BLaER1 treated with 17β-estradiol and CSF1 and Interleukin-3, amounts not matched to agents 10 nM and 100 nM (cell line): ENCODE measurements around the gene CBLN1.

Experiments
- H3K27ac ChIP-seq, 11 experiments: shearing (Covaris generic); formaldehyde crosslinking; 2 replicates each; pipeline ENCODE4 v1.8.1; 2022
- H3K27me3 ChIP-seq, 11 experiments: shearing (Covaris generic); formaldehyde crosslinking; 2 replicates each; pipeline ENCODE4 v1.8.1; 2022
- H3K36me3 ChIP-seq, 11 experiments: shearing (Covaris generic); formaldehyde crosslinking; 2 replicates each; pipeline ENCODE4 v1.8.1; 2022
- H3K4me1 ChIP-seq, 10 experiments: shearing (Covaris generic); formaldehyde crosslinking; 2 replicates each; pipeline ENCODE4 v1.8.1; 2022
- H3K4me2 ChIP-seq, 11 experiments: shearing (Covaris generic); formaldehyde crosslinking; 2 replicates each; pipeline ENCODE4 v1.8.1; 2022
- H3K4me3 ChIP-seq, 10 experiments: shearing (Covaris generic); formaldehyde crosslinking; 2 replicates each; pipeline ENCODE4 v1.8.1; 2022
- H3K9ac ChIP-seq, 11 experiments: shearing (Covaris generic); formaldehyde crosslinking; 2 replicates each; pipeline ENCODE4 v1.8.1; 2022
- H3K9me3 ChIP-seq, 11 experiments: shearing (Covaris generic); formaldehyde crosslinking; replicated peaks in 1 of 11; 2 replicates each; pipeline ENCODE4 v1.8.1; 2022
- H4K20me1 ChIP-seq, 11 experiments: shearing (Covaris generic); formaldehyde crosslinking; 2 replicates each; pipeline ENCODE4 v1.8.1; 2022
- Cebpa-rat ChIP-seq, 11 experiments: shearing (Covaris generic); IDR thresholded peaks; 2 replicates each; pipeline ENCODE4 v1.8.1; 2022

Gene CBLN1

DNA sequence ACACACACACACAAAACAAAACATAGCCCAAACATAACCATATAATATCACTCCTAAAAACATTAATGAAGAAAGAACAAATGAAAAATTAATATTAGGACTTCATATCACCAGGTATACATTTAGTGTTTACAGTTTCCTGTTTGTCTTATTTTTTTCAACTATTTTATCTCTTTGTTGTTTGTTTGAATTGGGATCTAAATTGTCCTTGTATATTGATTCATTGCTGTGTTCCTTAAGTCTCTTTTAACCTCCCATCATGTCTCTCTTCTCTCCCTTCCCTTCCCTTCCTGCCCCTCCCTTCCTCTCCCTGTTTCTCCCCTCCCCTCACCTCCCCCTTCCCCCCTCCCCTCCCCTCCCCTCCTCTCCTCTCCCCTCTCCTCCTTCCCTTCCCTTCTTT lies 23.8 kb upstream of the CBLN1 start:
- H3K4me3 ChIP-seq, result no peak overlapping the region
- H3K9me3 ChIP-seq, result no peaks in the 10 kb centered on the region
- H3K27ac ChIP-seq, result no peak overlapping the region
- TF ChIP-seq Cebpa-rat (IDR thresholded peaks at IDR 0.05), result no peak
- H3K9ac ChIP-seq, result no peak overlapping the region
- H3K4me1 ChIP-seq, result peaks cover 10 to 21% (median 18%) of the 10 kb centered on the region in 10 experiments
- H3K4me2 ChIP-seq, result no peak overlapping the region
- no peaks in the 10 kb centered on the region for H3K36me3 ChIP-seq
- H4K20me1 ChIP-seq, result no peaks in the 10 kb centered on the region
- H3K27me3 ChIP-seq, result no peaks in the 10 kb centered on the region

GRCh38 chr16:49292413-49292812 lies 10.8 kb upstream of the CBLN1 start:
- Histone ChIP-seq H3K4me3 (no peak overlapping the region), H3K4me2 (no peak overlapping the region), H3K9ac (no peak overlapping the region), H3K36me3 (no peaks in the 10 kb centered on the region), H3K27ac (no peak overlapping the region), H3K4me1 (no peaks in the 10 kb centered on the region), H4K20me1 (no peaks in the 10 kb centered on the region), H3K27me3 (no peaks in the 10 kb centered on the region), H3K9me3 (no peaks in the 10 kb centered on the region)
- TF ChIP-seq Cebpa-rat (IDR thresholded peaks at IDR 0.05), result no peak

- H3K4me3 ChIP-seq, result no peak overlapping the region
- H4K20me1 ChIP-seq, result no peaks in the 10 kb centered on the region
- no peak overlapping the region for H3K4me2 ChIP-seq
- no peak overlapping the region for H3K9ac ChIP-seq
- no peak for TF ChIP-seq Cebpa-rat (IDR thresholded peaks at IDR 0.05)
- peaks cover 0 to 12% (median 0%) of the 10 kb centered on the region in 11 experiments; a peak in 7 of 22 replicates for H3K27me3 ChIP-seq
- H3K4me1 ChIP-seq, result no peaks in the 10 kb centered on the region
- H3K27ac ChIP-seq, result no peak overlapping the region
- no peaks in the 10 kb centered on the region for H3K36me3 ChIP-seq
- H3K9me3 ChIP-seq, result peaks cover 7 to 13% (median 8%) of the 10 kb centered on the region in 11 experiments
Measured at GRCh38 chr16:49287572-49287971, 5.9 kb upstream of the CBLN1 start.

GRCh38 chr16:49284962-49285361 lies 3.3 kb upstream of the CBLN1 start:
- no peak for TF ChIP-seq Cebpa-rat (IDR thresholded peaks at IDR 0.05)
- Histone ChIP-seq H3K27me3 (peaks cover 0 to 21% (median 2%) of the 10 kb centered on the region in 11 experiments; a peak in 10 of 22 replicates), H3K9ac (no peak overlapping the region), H3K36me3 (no peaks in the 10 kb centered on the region), H3K9me3 (peaks cover 28 to 37% (median 33%) of the 10 kb centered on the region in 11 experiments), H4K20me1 (no peaks in the 10 kb centered on the region), H3K4me3 (no peak overlapping the region), H3K27ac (no peak overlapping the region), H3K4me2 (no peak overlapping the region), H3K4me1 (no peaks in the 10 kb centered on the region)

DNA sequence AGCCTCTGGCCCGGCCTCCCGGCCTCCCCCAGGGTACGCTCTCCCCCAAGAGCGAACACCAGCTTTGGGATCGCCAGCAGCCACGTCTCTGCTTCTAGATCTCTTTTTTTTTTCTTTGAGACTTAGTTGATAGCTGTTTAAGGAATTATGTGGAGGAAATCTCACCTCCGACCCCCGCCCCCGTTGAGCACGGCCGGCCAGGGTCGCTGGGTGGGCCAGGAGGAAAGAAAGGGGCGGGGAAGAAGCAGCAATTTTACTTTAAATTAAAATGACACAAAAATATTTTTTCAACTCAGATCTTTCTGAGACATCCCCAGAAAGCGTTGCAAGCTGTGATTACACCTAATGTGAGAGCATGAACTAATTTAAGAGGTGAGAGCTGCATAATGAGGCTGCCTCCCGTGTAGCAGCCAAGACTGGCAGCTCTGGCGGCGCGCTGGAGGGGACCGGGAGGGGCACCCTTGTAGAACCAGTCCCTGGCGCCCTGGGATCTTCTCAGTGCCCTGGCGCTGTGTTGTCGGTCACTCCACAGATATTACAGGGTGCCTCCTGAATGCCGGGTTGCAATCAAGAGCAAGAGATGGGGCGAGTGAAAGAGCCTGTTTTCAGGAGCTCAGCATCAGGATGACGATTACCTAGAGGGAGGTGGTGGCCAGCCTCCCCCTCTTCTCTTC lies 1.9 kb upstream of the CBLN1 start:
- H4K20me1 ChIP-seq, result no peaks in the 10 kb centered on the region
- peaks cover 0 to 34% (median 13%) of the 10 kb centered on the region in 11 experiments; a peak in 12 of 22 replicates for H3K27me3 ChIP-seq
- no peaks in the 10 kb centered on the region for H3K36me3 ChIP-seq
- no peaks in the 10 kb centered on the region for H3K4me1 ChIP-seq
- no peak overlapping the region for H3K27ac ChIP-seq
- no peak overlapping the region for H3K9ac ChIP-seq
- no peak overlapping the region for H3K4me3 ChIP-seq
- H3K9me3 ChIP-seq, result peaks cover 32 to 46% (median 38%) of the 10 kb centered on the region in 11 experiments
- no peak overlapping the region for H3K4me2 ChIP-seq
- no peak for TF ChIP-seq Cebpa-rat (IDR thresholded peaks at IDR 0.05)

DNA sequence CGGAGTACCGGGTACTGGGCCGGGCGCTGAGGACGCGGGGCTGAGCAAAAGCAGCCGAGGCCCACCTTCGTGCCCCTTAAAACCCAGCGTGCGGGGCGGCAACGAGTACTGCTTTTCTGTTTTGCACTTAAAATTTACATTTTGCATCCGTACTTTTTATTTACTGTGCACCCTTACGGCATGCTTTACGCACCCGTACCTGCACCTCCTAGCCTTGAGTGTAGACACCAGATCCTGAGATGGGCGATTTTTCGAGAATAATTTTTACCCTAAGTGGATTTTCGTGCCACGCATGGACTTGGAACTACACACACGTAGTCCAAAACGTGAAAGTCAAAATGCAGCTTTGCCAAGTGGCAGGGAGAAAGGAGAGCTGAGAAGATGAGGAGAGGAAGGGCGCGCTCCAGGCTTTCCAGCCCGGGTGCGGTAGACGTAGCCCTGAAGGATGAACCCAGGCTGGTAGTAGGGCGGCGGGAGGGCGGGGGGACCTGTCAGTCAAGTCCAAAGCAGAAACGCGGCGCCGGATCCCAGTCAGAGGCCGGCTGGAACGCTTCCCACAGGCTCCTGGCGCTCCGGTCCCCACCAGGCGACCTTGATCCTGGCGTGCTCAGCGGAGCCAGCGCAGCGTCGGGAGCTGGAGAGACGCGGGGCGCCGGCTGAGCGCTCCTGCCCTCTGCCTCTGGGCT lies 1.2 kb upstream of the CBLN1 start:
- Histone ChIP-seq H4K20me1 (no peaks in the 10 kb centered on the region), H3K9ac (no peak overlapping the region), H3K9me3 (peaks cover 32 to 51% (median 41%) of the 10 kb centered on the region in 11 experiments), H3K36me3 (no peaks in the 10 kb centered on the region), H3K27me3 (peaks cover 0 to 41% (median 20%) of the 10 kb centered on the region in 11 experiments; a peak in 15 of 22 replicates), H3K27ac (no peak overlapping the region), H3K4me1 (no peaks in the 10 kb centered on the region), H3K4me2 (no peak overlapping the region), H3K4me3 (no peak overlapping the region)
- TF ChIP-seq Cebpa-rat (IDR thresholded peaks at IDR 0.05), result no peak

DNA sequence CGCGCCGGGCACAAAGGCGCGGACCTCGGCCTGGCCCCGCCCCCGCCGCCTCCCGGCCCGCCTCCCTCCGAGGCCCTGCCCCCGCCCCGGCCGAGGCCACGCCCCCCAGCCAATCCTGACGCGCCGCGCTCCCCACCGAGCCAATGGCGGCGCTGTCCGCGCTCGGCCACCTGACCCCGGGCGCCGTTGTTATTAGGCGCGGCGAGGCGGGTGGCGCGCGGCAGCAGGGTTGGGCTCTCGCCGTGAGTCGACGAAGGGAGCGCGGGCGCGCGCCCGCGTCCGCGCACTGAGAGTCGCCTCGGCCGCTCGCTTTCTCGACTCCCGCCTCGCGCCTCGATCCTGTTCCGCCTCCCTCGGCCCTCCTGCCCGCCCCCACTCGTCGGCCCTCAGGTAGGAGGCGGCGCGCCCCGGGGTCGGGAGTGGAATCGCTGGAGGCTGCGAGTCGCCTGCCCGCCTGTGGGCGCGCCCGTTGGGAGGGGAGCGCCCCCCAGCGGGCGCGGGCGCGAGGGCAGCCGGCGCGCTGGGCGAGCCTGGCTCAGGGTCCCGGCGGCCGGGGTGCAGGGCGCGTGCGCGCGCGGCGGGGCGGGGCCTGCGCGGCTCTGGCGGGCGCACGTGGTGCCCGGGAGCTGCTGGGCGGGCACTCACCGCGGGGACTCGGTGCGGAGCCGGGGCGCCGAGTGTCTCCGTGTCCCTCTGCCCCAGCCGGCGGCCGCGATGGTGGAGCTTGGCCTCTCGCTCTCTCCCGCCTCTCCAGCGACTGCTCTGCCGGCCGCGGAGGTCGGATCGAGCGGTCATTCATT lies 405 bp upstream of the CBLN1 start:
- Histone ChIP-seq H3K4me2 (no peak overlapping the region), H3K4me3 (no peak overlapping the region), H3K9ac (no peak overlapping the region), H3K4me1 (no peaks in the 10 kb centered on the region), H4K20me1 (no peaks in the 10 kb centered on the region), H3K9me3 (peaks cover 32 to 56% (median 41%) of the 10 kb centered on the region in 11 experiments), H3K27ac (no peak overlapping the region), H3K27me3 (peaks cover 0 to 49% (median 28%) of the 10 kb centered on the region in 11 experiments; a peak in 15 of 22 replicates), H3K36me3 (no peaks in the 10 kb centered on the region)
- no peak for TF ChIP-seq Cebpa-rat (IDR thresholded peaks at IDR 0.05)

DNA sequence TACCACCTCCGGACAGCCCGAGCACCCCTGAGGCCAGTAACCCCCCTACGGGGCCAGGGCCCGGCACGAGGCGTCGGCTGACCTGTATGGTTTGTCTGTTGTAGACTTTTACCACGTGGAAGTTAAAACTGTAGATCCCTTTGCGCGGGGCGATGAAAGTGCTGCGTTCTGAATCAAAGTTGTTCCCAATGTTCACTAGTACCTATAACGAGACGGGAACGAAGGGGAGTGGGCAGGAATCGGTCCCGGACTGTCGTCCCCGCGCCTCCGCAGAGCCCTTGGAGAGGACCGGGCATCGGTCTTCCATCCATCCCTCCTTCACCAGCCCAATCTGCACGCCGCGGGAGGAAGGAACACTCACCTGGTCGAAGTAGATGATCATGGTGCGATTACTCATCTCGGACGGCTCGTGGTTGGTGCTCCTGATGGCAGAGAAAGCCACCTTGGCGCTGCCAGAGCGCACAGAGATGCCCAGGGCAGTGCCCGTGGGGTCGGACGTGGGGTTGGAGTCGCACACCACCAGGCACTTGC lies 732 bp downstream of the CBLN1 start:
- H3K4me3 ChIP-seq, result no peak overlapping the region
- no peaks in the 10 kb centered on the region for H3K4me1 ChIP-seq
- peaks cover 0 to 59% (median 33%) of the 10 kb centered on the region in 11 experiments; a peak in 16 of 22 replicates for H3K27me3 ChIP-seq
- H3K4me2 ChIP-seq, result no peak overlapping the region
- H3K9ac ChIP-seq, result no peak overlapping the region
- H3K36me3 ChIP-seq, result no peaks in the 10 kb centered on the region
- no peak for TF ChIP-seq Cebpa-rat (IDR thresholded peaks at IDR 0.05)
- H3K9me3 ChIP-seq, result peaks cover 32 to 56% (median 41%) of the 10 kb centered on the region in 11 experiments
- no peak overlapping the region for H3K27ac ChIP-seq
- no peaks in the 10 kb centered on the region for H4K20me1 ChIP-seq
